Neural cell (in vitro differentiated cells): Measurements from ENCODE around the gene ACVRL1. TPM values are rescaled to one million over a fixed set of nuclear protein-coding genes. Genes with fewer than 3 reads are reported as not detected.

Experiments used
- H2AFZ ChIP-seq: fragments of 200-600, 300-800 bp; sonication (generic), shearing (Covaris generic); 2 replicates; pipeline ENCODE4 v1.6.0; 2014; ENCODE audit warnings: low read depth, mild to moderate bottlenecking, antibody characterized with exemption, low read length, moderate library complexity
- H3F3A ChIP-seq: fragments of 200-600 bp; shearing (Covaris generic); 2 replicates; pipeline ENCODE4 v1.6.1; 2016; ENCODE audit warnings: mild to moderate bottlenecking, moderate library complexity, mixed read lengths, antibody characterized with exemption, low read length; ENCODE audit not compliant: insufficient read depth, poor library complexity, severe bottlenecking
- H3K27ac ChIP-seq: fragments of 200-600, 300-800 bp; sonication (generic), shearing (Covaris generic); 2 replicates; pipeline ENCODE4 v1.5.1; 2014; ENCODE audit warnings: mild to moderate bottlenecking, low read length, moderate library complexity
- H3K27me3 ChIP-seq: fragments of 300-800, 200-600 bp; sonication (generic), shearing (Covaris generic); 2 replicates; pipeline ENCODE4 v1.6.0; 2014; ENCODE audit warnings: mild to moderate bottlenecking, low read depth, low read length, moderate library complexity; ENCODE audit not compliant: insufficient read depth
- H3K36me3 ChIP-seq: fragments of 300-800, 200-600 bp; sonication (generic), shearing (Covaris generic); 2 replicates; pipeline ENCODE4 v1.5.1; 2014; ENCODE audit warnings: mild to moderate bottlenecking, antibody characterized with exemption, low read length, moderate library complexity; ENCODE audit not compliant: insufficient read depth
- H3K4me2 ChIP-seq: fragments of 300-800, 200-600 bp; sonication (generic), shearing (Covaris generic); 2 replicates; pipeline ENCODE4 v1.6.0; 2014; ENCODE audit warnings: mild to moderate bottlenecking, low read length
- H3K4me3 ChIP-seq: fragments of 300-800, 200-600 bp; sonication (generic), shearing (Covaris generic); 2 replicates; pipeline ENCODE4 v1.5.1; 2014; ENCODE audit warnings: mild to moderate bottlenecking, low read length, moderate library complexity
- H3K79me2 ChIP-seq: fragments of 200-600 bp; shearing (Covaris generic); replicated peaks from 2 replicates; pipeline ENCODE4 v1.6.0; 2014; ENCODE audit warnings: mild to moderate bottlenecking, low read length, moderate library complexity; ENCODE audit not compliant: insufficient read depth
- H3K9ac ChIP-seq: fragments of 300-800, 200-600 bp; sonication (generic), shearing (Covaris generic); 2 replicates; pipeline ENCODE4 v1.6.1; 2016; ENCODE audit warnings: mild to moderate bottlenecking, low read length, mixed read lengths
- H3K9me2 ChIP-seq: fragments of 200-600 bp; shearing (Covaris generic); 2 replicates; pipeline ENCODE4 v1.6.1; 2016; ENCODE audit warnings: mild to moderate bottlenecking, low read length, mixed read lengths; ENCODE audit not compliant: insufficient read depth
- H3K9me3 ChIP-seq: fragments of 200-600, 300-800 bp; sonication (generic), shearing (Covaris generic); 2 replicates; pipeline ENCODE4 v1.6.1; 2016; ENCODE audit warnings: mild to moderate bottlenecking, mixed run types, low read length, moderate library complexity, mixed read lengths
- H4K20me1 ChIP-seq: fragments of 200-600 bp; shearing (Covaris generic); 2 replicates; pipeline ENCODE4 v1.6.1; 2016; ENCODE audit warnings: mild to moderate bottlenecking, mixed run types; ENCODE audit not compliant: insufficient read depth
- EP300 ChIP-seq: fragments of 450-650 bp; conservative IDR thresholded peaks from 2 replicates; pipeline ENCODE4 v1.6.1; 2014; ENCODE audit warnings: antibody characterized with exemption, mild to moderate bottlenecking, moderate library complexity; ENCODE audit not compliant: poor library complexity, severe bottlenecking
- EZH2 ChIP-seq: fragments of 200-600, 300-800 bp; shearing (Covaris generic), sonication (generic); IDR thresholded peaks from 2 replicates; pipeline ENCODE4 v1.6.1; 2014; ENCODE audit warnings: antibody characterized with exemption, low read length, borderline replicate concordance, mild to moderate bottlenecking; ENCODE audit not compliant: insufficient read depth, poor library complexity, severe bottlenecking
- MXI1 ChIP-seq: fragments of 450-650 bp; conservative IDR thresholded peaks from 2 replicates; pipeline ENCODE4 v1.6.1; 2014; ENCODE audit warnings: antibody characterized with exemption, mild to moderate bottlenecking; ENCODE audit not compliant: poor library complexity, severe bottlenecking
- POLR2AphosphoS5 ChIP-seq: IDR thresholded peaks from 2 replicates; pipeline ENCODE4 v1.6.1; 2012
- RAD21 ChIP-seq: fragments of 450-650 bp; conservative IDR thresholded peaks from 2 replicates; pipeline ENCODE4 v1.6.1; 2014; ENCODE audit warnings: antibody characterized with exemption, mild to moderate bottlenecking, moderate library complexity
- SMC3 ChIP-seq: fragments of 450-650 bp; conservative IDR thresholded peaks from 2 replicates; pipeline ENCODE4 v1.6.1; 2014; ENCODE audit warnings: antibody characterized with exemption, mild to moderate bottlenecking, moderate library complexity; ENCODE audit not compliant: poor library complexity
- TAF1 ChIP-seq: IDR thresholded peaks from 2 replicates; pipeline ENCODE4 v1.6.1; 2012; ENCODE audit warnings: low read depth
- polyA minus RNA-seq: library from RNA; depleted of rRNA, polyadenylated mRNA; stranded (reverse); fragments of >200 nt; gene quantifications from 2 replicates; pipeline ENCODE4 v1.2.3, GENCODE V29; 2014
- polyA plus RNA-seq: library from polyadenylated mRNA; depleted of rRNA; stranded (reverse); fragments of >200 nt; gene quantifications from 2 replicates; pipeline ENCODE4 v1.2.3, GENCODE V29; 2014
- TF ChIP-seq, protein P1 (sequence below): fragments of 450-650 bp; IDR thresholded peaks from 2 replicates; pipeline ENCODE4 v1.5.1; 2014; ENCODE audit warnings: antibody characterized with exemption, mild to moderate bottlenecking, moderate library complexity; ENCODE audit not compliant: poor library complexity, severe bottlenecking
- TF ChIP-seq, protein P2 (sequence below): IDR thresholded peaks from 2 replicates; pipeline ENCODE4 v1.6.1; 2012; ENCODE audit warnings: borderline replicate concordance

ACVRL1 gene
- polyA plus RNA-seq (not detected in 2 replicates), polyA minus RNA-seq (not detected in 2 replicates)

DNA sequence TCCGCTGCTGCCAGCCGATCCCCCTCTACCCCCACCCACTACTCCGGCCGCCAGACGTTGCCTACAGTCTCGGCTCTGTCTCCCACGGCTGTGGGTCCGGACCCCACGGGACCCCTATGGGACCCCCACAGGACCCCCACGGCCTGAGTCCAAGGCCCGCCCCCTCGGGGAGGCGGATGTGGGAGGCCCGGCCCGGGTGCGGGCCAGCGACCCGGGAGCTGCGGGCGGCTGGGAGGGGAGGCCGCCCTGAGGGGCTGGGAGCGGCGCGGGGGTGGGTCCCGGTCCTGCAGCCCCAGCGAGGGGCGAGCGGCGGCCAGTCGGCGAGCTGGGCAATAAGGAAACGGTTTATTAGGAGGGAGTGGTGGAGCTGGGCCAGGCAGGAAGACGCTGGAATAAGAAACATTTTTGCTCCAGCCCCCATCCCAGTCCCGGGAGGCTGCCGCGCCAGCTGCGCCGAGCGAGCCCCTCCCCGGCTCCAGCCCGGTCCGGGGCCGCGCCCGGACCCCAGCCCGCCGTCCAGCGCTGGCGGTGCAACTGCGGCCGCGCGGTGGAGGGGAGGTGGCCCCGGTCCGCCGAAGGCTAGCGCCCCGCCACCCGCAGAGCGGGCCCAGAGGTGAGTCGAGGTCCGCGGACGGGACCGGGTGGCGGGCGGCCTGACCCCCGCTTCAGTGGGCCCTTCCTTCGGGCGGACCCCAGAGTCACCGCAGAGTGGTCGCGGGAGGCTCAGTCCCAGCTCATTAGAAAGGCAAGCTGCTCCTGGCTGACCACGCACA, at the start of gene ACVRL1:
Gene ACVRL1, plus strand, starts transcription at position 422 of the 773 bp plus-strand sequence. CDS start 4,971 bp downstream, outside the sequence.
- H3K27me3 ChIP-seq: peaks cover 5% of the 10 kb centered on the region
- TF ChIP-seq TAF1 (no peak), EZH2 (no peak), EP300 (no peak), MXI1 (no peak), RAD21 (no peak), SMC3 (no peak), POLR2AphosphoS5 (no peak)
- TF ChIP-seq, protein P1, sequence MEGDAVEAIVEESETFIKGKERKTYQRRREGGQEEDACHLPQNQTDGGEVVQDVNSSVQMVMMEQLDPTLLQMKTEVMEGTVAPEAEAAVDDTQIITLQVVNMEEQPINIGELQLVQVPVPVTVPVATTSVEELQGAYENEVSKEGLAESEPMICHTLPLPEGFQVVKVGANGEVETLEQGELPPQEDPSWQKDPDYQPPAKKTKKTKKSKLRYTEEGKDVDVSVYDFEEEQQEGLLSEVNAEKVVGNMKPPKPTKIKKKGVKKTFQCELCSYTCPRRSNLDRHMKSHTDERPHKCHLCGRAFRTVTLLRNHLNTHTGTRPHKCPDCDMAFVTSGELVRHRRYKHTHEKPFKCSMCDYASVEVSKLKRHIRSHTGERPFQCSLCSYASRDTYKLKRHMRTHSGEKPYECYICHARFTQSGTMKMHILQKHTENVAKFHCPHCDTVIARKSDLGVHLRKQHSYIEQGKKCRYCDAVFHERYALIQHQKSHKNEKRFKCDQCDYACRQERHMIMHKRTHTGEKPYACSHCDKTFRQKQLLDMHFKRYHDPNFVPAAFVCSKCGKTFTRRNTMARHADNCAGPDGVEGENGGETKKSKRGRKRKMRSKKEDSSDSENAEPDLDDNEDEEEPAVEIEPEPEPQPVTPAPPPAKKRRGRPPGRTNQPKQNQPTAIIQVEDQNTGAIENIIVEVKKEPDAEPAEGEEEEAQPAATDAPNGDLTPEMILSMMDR: no peak
- TF ChIP-seq, protein P2, sequence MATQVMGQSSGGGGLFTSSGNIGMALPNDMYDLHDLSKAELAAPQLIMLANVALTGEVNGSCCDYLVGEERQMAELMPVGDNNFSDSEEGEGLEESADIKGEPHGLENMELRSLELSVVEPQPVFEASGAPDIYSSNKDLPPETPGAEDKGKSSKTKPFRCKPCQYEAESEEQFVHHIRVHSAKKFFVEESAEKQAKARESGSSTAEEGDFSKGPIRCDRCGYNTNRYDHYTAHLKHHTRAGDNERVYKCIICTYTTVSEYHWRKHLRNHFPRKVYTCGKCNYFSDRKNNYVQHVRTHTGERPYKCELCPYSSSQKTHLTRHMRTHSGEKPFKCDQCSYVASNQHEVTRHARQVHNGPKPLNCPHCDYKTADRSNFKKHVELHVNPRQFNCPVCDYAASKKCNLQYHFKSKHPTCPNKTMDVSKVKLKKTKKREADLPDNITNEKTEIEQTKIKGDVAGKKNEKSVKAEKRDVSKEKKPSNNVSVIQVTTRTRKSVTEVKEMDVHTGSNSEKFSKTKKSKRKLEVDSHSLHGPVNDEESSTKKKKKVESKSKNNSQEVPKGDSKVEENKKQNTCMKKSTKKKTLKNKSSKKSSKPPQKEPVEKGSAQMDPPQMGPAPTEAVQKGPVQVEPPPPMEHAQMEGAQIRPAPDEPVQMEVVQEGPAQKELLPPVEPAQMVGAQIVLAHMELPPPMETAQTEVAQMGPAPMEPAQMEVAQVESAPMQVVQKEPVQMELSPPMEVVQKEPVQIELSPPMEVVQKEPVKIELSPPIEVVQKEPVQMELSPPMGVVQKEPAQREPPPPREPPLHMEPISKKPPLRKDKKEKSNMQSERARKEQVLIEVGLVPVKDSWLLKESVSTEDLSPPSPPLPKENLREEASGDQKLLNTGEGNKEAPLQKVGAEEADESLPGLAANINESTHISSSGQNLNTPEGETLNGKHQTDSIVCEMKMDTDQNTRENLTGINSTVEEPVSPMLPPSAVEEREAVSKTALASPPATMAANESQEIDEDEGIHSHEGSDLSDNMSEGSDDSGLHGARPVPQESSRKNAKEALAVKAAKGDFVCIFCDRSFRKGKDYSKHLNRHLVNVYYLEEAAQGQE: no peak
- H3F3A ChIP-seq: no peaks in the 10 kb centered on the region
- no peaks in the 10 kb centered on the region for H4K20me1 ChIP-seq
- H2AFZ ChIP-seq: no peak within 1 kb of the TSS
- H3K4me3 ChIP-seq: no peak within 1 kb of the TSS
- H3K4me2 ChIP-seq: no peak within 1 kb of the TSS
- H3K27ac ChIP-seq: no peak within 1 kb of the TSS
- no peaks in the 10 kb centered on the region for H3K9me3 ChIP-seq
- no peak within 1 kb of the TSS for H3K9ac ChIP-seq
- no peaks in the 10 kb centered on the region for H3K9me2 ChIP-seq
- no peaks in the 10 kb centered on the region for H3K79me2 ChIP-seq
- H3K36me3 ChIP-seq: no peaks in the 10 kb centered on the region

DNA sequence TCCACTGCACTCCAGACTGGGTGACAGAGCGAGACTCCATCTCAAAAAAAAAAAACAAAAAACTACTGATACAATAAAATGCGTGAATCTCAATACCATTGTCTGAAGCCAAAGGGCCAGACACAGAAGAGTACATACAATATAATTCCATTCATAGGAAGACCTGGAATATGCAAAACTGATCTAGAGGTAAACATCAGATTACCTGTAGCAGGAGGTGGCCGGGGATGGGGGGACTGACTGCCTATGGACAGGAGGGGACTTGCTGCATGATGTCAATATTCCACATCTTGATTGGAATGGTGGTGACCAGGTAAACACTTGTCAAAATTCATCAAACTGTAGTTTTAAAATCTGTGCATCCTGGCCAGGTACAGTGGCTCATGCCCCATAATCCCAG, 46.3 kb upstream of the ACVRL1 start:
- Histone ChIP-seq H3K4me2 (no peak overlapping the region), H3K4me3 (no peak overlapping the region), H3K9ac (no peak overlapping the region), H3K27me3 (no peaks in the 10 kb centered on the region), H3K27ac (no peak overlapping the region), H3K79me2 (no peaks in the 10 kb centered on the region), H3K36me3 (no peaks in the 10 kb centered on the region), H3K9me3 (no peaks in the 10 kb centered on the region), H3K9me2 (no peaks in the 10 kb centered on the region), H2AFZ (no peak overlapping the region), H4K20me1 (no peaks in the 10 kb centered on the region), H3F3A (no peaks in the 10 kb centered on the region)
- TF ChIP-seq POLR2AphosphoS5 (no peak), SMC3 (no peak), TAF1 (no peak), EZH2 (no peak), RAD21 (no peak), MXI1 (no peak), EP300 (no peak)
- TF ChIP-seq, protein P1: no peak
- TF ChIP-seq, protein P2: no peak
